ENCODE data around the gene TRPM3.

TRPM3 gene

DNA sequence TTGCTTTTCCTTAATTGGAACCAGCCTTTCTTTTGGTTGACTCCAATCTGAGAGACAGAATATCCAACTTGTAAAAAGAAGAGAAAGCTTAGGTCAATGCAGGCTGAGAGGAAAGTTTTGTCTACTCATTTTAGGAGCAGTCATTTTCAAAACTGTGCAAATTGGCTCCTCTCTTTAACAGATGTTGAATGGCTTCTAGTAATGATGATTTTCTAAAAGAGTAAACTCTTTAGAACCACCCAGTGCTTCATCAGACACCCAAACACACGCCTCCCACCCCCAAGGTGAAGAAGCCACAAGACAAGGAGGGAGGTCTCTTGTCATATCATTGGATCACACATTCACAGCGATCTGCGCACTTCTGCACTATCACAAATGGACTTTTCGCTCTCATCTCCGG, 590.7 kb downstream of the TRPM3 start:
- no peak overlapping the region for H2AFZ ChIP-seq (ENCODE audit: low read length)
- no peak for DNase-seq

DNA sequence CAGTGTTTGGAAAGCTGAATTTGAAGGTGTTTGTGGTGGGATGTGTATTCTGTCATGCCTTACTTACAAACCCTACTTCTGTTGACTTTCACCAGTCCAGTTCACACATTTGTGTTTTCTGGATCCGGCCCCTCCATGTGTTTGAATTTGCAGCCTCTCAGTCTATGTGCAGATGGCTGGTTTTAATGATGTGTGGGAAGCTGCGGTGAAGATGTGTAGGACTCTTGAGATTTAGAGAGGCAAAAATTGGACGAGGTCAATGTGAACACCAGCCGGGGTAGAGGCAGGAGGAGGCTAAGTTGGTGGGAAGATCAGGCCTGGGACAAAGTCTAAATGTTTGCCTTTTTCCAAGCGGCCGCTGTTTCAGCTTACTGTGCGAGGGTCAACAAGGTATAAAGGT, 591.6 kb downstream of the TRPM3 start:
- Histone ChIP-seq H3F3A (ENCODE audit: insufficient read depth, low read length) (no peaks in the 10 kb centered on the region), H3K4me3 (ENCODE audit: low read length) (no peak overlapping the region), H3K9me3 (replicated peaks; ENCODE audit: insufficient read depth, low read length) (no peaks in the 10 kb centered on the region), H3K36me3 (replicated peaks; ENCODE audit: insufficient read depth, low read length) (no peaks in the 10 kb centered on the region), H3K27ac (ENCODE audit: low read length) (no peak overlapping the region), H2AFZ (ENCODE audit: low read length) (no peak overlapping the region), H3K4me1 (ENCODE audit: low read length) (no peaks in the 10 kb centered on the region), H3K79me2 (ENCODE audit: low read length) (no peaks in the 10 kb centered on the region), H3K27me3 (replicated peaks; ENCODE audit: insufficient read depth, low read length) (no peaks in the 10 kb centered on the region), H4K20me1 (ENCODE audit: insufficient read depth, low read length) (no peaks in the 10 kb centered on the region), H3K4me2 (ENCODE audit: low read depth, low read length) (no peak overlapping the region), H3K9ac (ENCODE audit: low read length) (no peak overlapping the region), H3K9me2 (replicated peaks; ENCODE audit: insufficient read depth, low read length) (no peaks in the 10 kb centered on the region)
- no peak for TF ChIP-seq EZH2 (optimal IDR thresholded peaks at IDR 0.05; ENCODE audit: low read depth, low read length)
- TF ChIP-seq, protein P1, sequence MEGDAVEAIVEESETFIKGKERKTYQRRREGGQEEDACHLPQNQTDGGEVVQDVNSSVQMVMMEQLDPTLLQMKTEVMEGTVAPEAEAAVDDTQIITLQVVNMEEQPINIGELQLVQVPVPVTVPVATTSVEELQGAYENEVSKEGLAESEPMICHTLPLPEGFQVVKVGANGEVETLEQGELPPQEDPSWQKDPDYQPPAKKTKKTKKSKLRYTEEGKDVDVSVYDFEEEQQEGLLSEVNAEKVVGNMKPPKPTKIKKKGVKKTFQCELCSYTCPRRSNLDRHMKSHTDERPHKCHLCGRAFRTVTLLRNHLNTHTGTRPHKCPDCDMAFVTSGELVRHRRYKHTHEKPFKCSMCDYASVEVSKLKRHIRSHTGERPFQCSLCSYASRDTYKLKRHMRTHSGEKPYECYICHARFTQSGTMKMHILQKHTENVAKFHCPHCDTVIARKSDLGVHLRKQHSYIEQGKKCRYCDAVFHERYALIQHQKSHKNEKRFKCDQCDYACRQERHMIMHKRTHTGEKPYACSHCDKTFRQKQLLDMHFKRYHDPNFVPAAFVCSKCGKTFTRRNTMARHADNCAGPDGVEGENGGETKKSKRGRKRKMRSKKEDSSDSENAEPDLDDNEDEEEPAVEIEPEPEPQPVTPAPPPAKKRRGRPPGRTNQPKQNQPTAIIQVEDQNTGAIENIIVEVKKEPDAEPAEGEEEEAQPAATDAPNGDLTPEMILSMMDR (IDR thresholded peaks at IDR 0.05; ENCODE audit: low read length): no peak
- no peak for TF ChIP-seq EZH2phosphoT487 (IDR thresholded peaks at IDR 0.05; ENCODE audit: low read length)
- DNase-seq: no peak

More for the DNA sequence above, 590.7 kb downstream of the TRPM3 start:
- Histone ChIP-seq H3F3A (ENCODE audit: insufficient read depth, low read length) (no peaks in the 10 kb centered on the region), H3K36me3 (replicated peaks; ENCODE audit: insufficient read depth, low read length) (no peaks in the 10 kb centered on the region), H3K4me1 (ENCODE audit: low read length) (no peaks in the 10 kb centered on the region), H3K9me3 (replicated peaks; ENCODE audit: insufficient read depth, low read length) (no peaks in the 10 kb centered on the region), H3K9me2 (replicated peaks; ENCODE audit: insufficient read depth, low read length) (no peaks in the 10 kb centered on the region), H3K9ac (ENCODE audit: low read length) (no peak overlapping the region), H3K27me3 (replicated peaks; ENCODE audit: insufficient read depth, low read length) (no peaks in the 10 kb centered on the region), H3K27ac (ENCODE audit: low read length) (no peak overlapping the region), H3K79me2 (ENCODE audit: low read length) (no peaks in the 10 kb centered on the region), H3K4me3 (ENCODE audit: low read length) (no peak overlapping the region), H3K4me2 (ENCODE audit: low read depth, low read length) (no peak overlapping the region), H4K20me1 (ENCODE audit: insufficient read depth, low read length) (no peaks in the 10 kb centered on the region)
- TF ChIP-seq EZH2 (optimal IDR thresholded peaks at IDR 0.05; ENCODE audit: low read depth, low read length) (no peak), EZH2phosphoT487 (IDR thresholded peaks at IDR 0.05; ENCODE audit: low read length) (no peak)
- TF ChIP-seq, protein P1 (IDR thresholded peaks at IDR 0.05; ENCODE audit: low read length): no peak

DNA sequence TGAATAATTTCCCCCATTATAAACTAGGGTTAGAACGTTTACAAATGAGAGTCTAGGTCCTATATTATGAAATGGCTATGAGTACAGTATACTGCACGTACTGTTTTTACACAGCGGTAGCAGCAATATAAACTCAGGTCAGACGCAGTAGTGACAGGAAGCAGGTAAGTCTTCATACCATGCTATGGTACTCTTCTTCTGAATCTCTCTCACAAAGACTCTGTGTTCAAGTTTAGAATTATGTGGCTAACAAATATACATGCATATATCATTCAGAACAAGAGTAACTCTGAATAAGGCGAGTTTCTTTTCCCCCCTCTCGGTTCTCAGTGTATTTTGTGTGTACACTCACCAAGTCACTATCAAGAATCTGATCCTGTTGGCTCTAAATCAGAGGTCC, 592.0 kb downstream of the TRPM3 start:
- Histone ChIP-seq H3F3A (ENCODE audit: insufficient read depth, low read length) (no peaks in the 10 kb centered on the region), H3K9me3 (replicated peaks; ENCODE audit: insufficient read depth, low read length) (no peaks in the 10 kb centered on the region), H3K36me3 (replicated peaks; ENCODE audit: insufficient read depth, low read length) (no peaks in the 10 kb centered on the region), H3K4me3 (ENCODE audit: low read length) (no peak overlapping the region), H3K4me2 (ENCODE audit: low read depth, low read length) (no peak overlapping the region), H3K27ac (ENCODE audit: low read length) (no peak overlapping the region), H3K27me3 (replicated peaks; ENCODE audit: insufficient read depth, low read length) (no peaks in the 10 kb centered on the region), H3K9me2 (replicated peaks; ENCODE audit: insufficient read depth, low read length) (no peaks in the 10 kb centered on the region), H3K4me1 (ENCODE audit: low read length) (no peaks in the 10 kb centered on the region), H3K9ac (ENCODE audit: low read length) (no peak overlapping the region), H4K20me1 (ENCODE audit: insufficient read depth, low read length) (no peaks in the 10 kb centered on the region), H2AFZ (ENCODE audit: low read length) (no peak overlapping the region), H3K79me2 (ENCODE audit: low read length) (no peaks in the 10 kb centered on the region)
- TF ChIP-seq, protein P1 (IDR thresholded peaks at IDR 0.05; ENCODE audit: low read length): no peak
- TF ChIP-seq EZH2 (optimal IDR thresholded peaks at IDR 0.05; ENCODE audit: low read depth, low read length) (no peak), EZH2phosphoT487 (IDR thresholded peaks at IDR 0.05; ENCODE audit: low read length) (no peak)
- no peak for DNase-seq
